ENCODE results near the gene PIGL.

DNA sequence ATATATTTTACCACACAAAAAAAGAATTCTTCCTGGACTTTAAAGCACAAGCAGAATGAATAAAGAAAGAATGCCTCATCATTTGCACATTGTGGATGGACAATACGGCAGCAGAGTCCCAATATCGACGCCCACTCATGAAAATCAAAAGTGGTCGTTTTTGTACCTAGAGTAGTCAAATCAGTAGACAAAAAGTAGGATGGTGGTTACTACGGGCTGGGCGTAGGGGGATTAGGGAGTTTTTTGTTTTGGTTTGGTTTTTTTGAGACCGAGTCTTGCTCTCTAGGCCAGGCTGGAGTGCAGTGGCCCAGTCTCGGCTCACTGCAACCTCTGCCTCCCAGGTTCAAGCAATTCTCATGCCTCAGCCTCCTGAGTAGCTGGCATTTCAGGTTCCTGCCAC, 144.9 kb downstream of the PIGL start:
- TF ChIP-seq, protein P1, sequence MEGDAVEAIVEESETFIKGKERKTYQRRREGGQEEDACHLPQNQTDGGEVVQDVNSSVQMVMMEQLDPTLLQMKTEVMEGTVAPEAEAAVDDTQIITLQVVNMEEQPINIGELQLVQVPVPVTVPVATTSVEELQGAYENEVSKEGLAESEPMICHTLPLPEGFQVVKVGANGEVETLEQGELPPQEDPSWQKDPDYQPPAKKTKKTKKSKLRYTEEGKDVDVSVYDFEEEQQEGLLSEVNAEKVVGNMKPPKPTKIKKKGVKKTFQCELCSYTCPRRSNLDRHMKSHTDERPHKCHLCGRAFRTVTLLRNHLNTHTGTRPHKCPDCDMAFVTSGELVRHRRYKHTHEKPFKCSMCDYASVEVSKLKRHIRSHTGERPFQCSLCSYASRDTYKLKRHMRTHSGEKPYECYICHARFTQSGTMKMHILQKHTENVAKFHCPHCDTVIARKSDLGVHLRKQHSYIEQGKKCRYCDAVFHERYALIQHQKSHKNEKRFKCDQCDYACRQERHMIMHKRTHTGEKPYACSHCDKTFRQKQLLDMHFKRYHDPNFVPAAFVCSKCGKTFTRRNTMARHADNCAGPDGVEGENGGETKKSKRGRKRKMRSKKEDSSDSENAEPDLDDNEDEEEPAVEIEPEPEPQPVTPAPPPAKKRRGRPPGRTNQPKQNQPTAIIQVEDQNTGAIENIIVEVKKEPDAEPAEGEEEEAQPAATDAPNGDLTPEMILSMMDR (IDR thresholded peaks at IDR 0.05): no peak
- no peak for TF ChIP-seq POLR2A (IDR thresholded peaks at IDR 0.05)
- TF ChIP-seq EP300 (IDR thresholded peaks at IDR 0.05): no peak

Data from tibial nerve (tissue), 4 donors.